NB4 (cell line): ENCODE measurements around the gene CROCC2.
A peak's percentile ranks its signal among the peaks of the same experiment; 100 is the strongest.

Experiments used
- DNase-seq: peaks from one replicate; pipeline ENCODE4 v3.0.0; 2010; ENCODE audit warnings: low read depth
- H3K4me3 ChIP-seq: one replicate; pipeline ENCODE4 v1.5.1; 2011; ENCODE audit warnings: mild to moderate bottlenecking, low read depth, low read length, moderate library complexity
- CTCF ChIP-seq: IDR thresholded peaks from one replicate; pipeline ENCODE4 v1.5.1; 2012; ENCODE audit warnings: low read depth, low read length
- MYC ChIP-seq: IDR thresholded peaks from 2 replicates; pipeline ENCODE4 v1.6.1; 2011; ENCODE audit warnings: low read depth, low read length
- POLR2A ChIP-seq: IDR thresholded peaks from 2 replicates; pipeline ENCODE4 v1.6.1; 2011; ENCODE audit warnings: mild to moderate bottlenecking; ENCODE audit not compliant: insufficient read length; ENCODE audit errors: extremely low read depth
- TF ChIP-seq, protein P1 (sequence below): IDR thresholded peaks from 2 replicates; pipeline ENCODE4 v1.6.1; 2011; ENCODE audit warnings: low read depth, low read length

The CROCC2 gene

GRCh38 chr2:240960971-240961876 lies 55.1 kb downstream of the CROCC2 start:
- DNase-seq = peak; percentile 89
- TF ChIP-seq, protein P1, sequence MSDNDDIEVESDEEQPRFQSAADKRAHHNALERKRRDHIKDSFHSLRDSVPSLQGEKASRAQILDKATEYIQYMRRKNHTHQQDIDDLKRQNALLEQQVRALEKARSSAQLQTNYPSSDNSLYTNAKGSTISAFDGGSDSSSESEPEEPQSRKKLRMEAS = peak; percentile 68
- no peak for TF ChIP-seq POLR2A
- no peak overlapping the region for H3K4me3 ChIP-seq

GRCh38 chr2:240961910-240962299 lies 55.8 kb downstream of the CROCC2 start:
- DNase-seq = peak; percentile 4
- TF ChIP-seq, protein P1 = no peak
- TF ChIP-seq CTCF = no peak
- TF ChIP-seq POLR2A = no peak
- TF ChIP-seq MYC = no peak
- no peak overlapping the region for H3K4me3 ChIP-seq

DNA sequence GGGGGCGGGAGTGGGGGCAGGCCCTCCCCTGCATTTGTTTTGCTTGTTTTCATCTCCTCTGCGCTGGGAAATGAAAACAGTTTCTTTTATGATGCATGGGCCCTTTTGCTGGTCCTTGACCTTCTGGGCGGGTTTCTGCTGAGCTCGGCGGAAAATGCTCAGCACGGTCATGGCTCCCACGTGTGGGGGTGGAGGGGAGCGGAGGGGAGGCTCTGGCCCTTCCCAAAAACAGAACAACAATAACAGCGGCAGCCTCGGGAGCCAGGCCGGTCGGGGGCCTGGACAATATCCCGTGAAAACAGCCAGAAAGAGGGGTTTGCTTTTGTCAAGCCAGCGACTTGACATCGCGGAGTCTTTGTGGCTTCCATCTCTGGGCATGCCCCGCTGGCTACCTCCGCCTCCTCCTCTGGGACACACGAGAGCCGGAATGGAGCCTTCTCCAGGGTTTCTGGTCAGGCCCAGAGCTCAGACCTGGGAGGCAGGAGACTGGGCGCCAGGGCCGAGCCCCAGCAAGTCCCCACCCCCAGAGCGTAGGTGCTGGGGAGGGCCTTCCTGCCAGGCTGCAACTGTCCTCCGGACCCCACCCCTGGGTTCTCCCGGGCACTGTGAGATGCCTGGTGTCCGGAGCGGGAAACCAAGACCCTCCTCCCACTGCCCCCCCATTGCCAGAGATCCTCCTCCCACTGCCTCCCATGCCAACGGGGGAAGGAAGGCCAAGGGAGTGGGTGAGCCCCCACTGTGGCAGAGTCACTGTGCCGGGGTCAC lies 56.3 kb downstream of the CROCC2 start:
- TF ChIP-seq POLR2A = no peak
- TF ChIP-seq, protein P1 = no peak
- no peak for TF ChIP-seq CTCF
- no peak for TF ChIP-seq MYC
- no peak overlapping the region for H3K4me3 ChIP-seq
- DNase-seq = peak; percentile 38

DNA sequence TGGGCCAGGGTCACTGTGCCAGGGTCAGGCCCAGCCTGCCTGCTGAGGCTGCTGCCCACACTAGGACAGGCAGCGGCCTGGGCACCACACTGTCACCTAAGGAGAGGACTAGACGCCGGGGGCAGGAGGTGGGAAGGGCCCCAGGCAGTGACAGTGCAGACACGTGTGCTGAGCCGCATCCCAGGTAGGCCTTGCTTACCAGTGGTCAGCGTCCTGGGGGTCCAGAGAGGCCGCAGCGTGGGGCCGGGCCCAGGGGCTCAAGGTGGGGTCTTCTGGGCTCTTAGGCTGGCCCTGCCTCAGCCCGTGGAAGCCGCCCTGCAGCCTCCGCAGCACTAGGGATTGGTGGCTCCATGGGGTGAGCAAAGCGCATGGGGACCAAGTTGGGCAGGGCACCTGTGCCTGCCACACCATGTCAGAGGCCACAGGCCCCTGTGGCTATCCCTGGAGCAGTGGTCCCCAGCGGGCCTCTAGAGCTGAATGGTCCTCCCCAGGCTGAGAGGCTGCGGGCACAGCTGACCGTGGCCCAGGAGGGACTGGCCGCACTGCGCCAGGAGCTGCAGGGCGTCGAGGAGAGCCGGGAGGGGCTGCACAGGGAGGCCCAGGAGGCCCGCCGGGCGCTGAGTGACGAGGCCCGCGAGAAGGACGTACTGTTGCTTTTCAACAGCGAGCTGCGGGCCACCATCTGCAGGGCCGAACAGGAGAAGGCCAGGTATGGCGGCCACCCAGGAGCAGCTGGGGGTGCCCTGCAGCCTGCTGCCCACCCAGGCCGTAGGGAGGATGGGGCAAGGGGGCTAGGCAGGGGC lies 57.1 kb downstream of the CROCC2 start:
- no peak overlapping the region for H3K4me3 ChIP-seq
- no peak for DNase-seq
- TF ChIP-seq CTCF (no peak), MYC (no peak), POLR2A (no peak)
- TF ChIP-seq, protein P1 = no peak

DNA sequence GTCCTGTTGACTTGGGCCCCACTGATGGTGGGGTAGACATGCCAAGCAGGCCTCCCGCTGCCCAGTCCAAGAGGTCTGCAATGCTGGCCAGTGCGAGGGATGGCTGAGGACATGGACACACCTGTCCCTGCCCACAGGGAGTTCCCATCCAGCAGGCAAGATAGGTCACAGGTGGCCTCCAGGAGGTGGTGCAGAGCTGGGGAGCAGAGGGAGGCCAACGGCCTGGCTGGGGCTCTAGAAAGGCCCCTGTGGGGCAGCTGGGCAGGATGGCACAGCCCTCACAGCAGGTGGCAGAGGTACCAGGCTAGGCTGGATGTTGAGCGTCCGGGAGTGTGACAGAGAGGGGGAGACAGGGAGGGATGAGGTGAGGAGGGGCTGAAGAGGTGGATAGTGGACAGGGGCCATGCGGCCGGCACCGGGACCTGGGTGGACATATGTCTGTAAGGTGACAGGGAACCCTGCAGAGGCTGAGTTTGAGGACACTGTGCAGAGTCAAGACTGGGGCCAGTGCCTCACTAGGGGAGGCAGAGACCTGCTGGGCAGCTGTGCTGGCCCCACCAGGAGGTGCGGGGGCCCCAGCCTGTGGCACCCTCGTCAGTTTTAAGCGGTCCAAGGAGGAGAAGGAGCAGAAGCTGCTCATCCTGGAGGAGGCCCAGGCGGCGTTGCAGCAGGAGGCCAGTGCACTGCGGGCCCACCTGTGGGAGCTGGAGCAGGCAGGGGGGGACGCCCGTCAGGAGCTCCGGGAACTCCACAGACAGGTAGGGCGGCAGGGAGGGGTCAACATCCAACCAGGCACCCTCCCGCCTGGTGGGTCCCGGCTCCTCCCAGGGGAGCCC lies 58.0 kb downstream of the CROCC2 start:
- no peak for DNase-seq
- no peak overlapping the region for H3K4me3 ChIP-seq
- TF ChIP-seq, protein P1 = no peak
- no peak for TF ChIP-seq CTCF
- no peak for TF ChIP-seq POLR2A
- no peak for TF ChIP-seq MYC
